22Rv1 (cell line): Measurements from ENCODE around the gene ST8SIA1.

Source experiments
- ZFX ChIP-seq: fragments of 450-650 bp; IDR thresholded peaks from 2 replicates; pipeline ENCODE4 v1.6.1; 2017; ENCODE audit warnings: antibody characterized with exemption, borderline replicate concordance
- TF ChIP-seq, protein P1 (sequence below): fragments of 450-650 bp; IDR thresholded peaks from 2 replicates; pipeline ENCODE4 v1.5.1; 2017; ENCODE audit warnings: mild to moderate bottlenecking

DNA sequence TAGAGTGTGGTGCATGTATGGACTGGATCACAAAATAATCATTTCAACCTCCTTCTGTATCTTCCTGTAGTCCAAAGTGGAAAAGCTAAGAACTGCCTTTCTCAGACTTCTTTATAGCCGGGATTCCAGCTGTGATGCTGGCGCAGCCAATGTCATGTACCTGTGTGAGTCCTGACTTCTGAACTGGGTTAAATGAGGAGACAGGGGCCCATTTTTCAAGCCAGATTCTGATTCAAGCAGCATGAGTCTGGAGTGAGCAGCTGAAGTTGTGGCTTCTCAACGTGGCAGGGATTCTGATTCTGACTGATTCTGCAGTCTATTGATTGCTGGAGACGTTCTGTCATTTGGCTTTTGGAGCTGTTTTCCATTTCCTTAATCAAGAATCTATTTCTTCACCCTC is 111.2 kb downstream of the ST8SIA1 start:
- TF ChIP-seq, protein P1, sequence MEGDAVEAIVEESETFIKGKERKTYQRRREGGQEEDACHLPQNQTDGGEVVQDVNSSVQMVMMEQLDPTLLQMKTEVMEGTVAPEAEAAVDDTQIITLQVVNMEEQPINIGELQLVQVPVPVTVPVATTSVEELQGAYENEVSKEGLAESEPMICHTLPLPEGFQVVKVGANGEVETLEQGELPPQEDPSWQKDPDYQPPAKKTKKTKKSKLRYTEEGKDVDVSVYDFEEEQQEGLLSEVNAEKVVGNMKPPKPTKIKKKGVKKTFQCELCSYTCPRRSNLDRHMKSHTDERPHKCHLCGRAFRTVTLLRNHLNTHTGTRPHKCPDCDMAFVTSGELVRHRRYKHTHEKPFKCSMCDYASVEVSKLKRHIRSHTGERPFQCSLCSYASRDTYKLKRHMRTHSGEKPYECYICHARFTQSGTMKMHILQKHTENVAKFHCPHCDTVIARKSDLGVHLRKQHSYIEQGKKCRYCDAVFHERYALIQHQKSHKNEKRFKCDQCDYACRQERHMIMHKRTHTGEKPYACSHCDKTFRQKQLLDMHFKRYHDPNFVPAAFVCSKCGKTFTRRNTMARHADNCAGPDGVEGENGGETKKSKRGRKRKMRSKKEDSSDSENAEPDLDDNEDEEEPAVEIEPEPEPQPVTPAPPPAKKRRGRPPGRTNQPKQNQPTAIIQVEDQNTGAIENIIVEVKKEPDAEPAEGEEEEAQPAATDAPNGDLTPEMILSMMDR, result no peak
- TF ChIP-seq ZFX, result no peak
